HG03175 (cell line): ENCODE results near the gene E2F7.

Experiments used
- ATAC-seq: cut with Tn5 transposase; IDR thresholded peaks from one replicate; pipeline ENCODE4 v1.9.1; 2021; ENCODE audit warnings: mild to moderate bottlenecking, moderate library complexity; ENCODE audit not compliant: unreplicated experiment

The E2F7 gene

DNA sequence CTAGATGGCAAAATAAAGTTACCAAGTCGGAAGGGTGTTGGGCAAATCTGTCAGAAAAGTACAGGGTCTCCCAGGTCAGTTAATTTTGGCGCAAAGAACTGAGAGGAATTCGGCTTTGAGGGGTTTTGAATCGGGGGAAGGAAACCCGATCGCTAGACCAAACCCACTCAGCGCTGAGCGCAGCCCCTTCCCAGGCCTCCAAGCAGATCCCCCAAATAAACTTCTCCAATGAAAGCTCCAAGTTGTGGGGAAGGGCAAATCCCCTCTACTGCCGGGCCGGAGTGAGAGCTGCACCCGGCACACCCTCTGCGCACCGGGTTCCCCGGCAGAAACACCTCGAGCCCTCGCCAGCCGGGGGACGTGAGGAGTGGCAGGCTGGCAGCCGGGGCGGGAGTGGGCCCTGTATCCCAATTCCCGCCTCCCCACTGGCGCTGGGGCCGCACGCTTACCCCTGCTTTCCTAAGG, 441 bp downstream of the E2F7 start:
- peak; percentile 9 for ATAC-seq

- ATAC-seq = peak; percentile 38
These were observed 2.4 kb downstream of the E2F7 start for GRCh38 chr12:77062846-77063461.

GRCh38 chr12:77062396-77062795, 3.0 kb downstream of the E2F7 start:
- no peak for ATAC-seq

GRCh38 chr12:77060883-77061240, 4.5 kb downstream of the E2F7 start:
- peak; percentile 30 for ATAC-seq

DNA sequence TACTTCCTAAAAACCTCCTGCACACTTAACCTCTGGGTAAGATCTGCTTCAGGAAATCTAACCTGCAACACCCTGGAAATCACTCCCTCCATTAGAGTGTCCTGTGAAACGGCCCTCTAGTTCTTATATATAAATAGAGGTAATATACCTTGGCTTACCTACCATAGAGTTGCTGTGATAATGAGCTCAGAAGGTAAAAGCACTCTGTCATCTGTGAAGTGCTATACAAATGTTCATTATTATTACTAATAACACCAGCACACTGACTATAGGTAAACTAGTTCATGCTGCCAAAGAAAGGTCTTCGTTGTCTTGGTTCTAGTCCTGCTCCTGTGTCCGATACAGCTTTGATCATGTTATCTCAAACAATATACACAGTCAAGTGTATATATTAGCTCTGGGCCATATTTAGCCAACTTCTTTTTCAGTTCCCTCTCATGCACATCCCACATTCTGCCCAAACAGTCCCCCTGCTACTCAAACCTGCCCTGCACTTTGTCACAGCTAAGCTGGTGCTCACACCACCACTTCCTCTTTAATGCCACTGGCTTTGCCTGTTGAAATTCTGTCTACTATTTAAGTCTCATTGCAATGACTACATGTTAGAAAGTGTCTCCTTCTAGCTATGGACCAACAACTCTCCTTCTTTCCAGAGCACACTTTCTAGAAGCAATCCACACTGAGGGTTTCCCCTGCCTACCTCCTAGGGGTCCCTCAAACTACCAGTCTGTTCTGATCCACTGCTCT, 5.1 kb downstream of the E2F7 start:
- ATAC-seq = peak; percentile 70

DNA sequence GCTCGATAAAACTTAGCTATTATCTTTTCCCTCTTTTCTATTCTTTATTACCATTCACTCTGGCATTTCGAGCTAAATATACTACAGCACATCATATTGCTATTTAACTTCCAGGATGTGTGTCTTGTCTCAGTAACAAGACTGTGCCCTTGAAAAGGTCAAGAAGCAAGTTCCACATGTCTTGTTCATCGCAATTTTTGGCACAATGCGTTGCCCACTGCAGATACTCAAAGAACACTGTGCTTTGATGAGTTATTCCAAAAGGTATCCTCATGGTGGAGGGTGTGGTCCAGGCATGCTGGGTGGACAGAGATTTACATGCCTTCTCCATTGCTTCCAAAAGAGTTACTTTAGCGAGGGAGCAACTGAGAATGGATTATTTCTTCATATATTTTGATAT, 6.6 kb downstream of the E2F7 start:
- ATAC-seq = no peak

- ATAC-seq = no peak
These were observed 10.5 kb downstream of the E2F7 start for GRCh38 chr12:77054851-77055250.

DNA sequence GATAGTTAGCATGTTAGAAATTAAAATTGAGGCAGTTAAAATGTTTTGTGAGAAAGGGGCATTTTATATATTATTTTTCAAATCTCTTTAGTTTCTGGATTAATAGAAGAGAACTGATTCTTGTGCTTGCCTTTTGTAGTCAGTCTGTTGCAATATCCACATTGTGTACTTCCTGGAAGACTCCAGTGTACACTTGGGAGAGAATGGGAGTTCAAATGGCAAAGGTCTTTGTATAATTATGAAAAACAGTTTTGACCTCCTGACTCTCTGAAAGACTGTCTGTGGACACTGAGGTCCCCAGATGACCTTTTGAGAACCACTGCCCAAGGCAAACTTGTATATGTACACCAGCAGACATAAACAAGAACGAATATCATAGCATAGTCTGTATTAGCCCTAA, 12.1 kb downstream of the E2F7 start:
- no peak for ATAC-seq

GRCh38 chr12:77049767-77050353, 15.5 kb downstream of the E2F7 start:
- peak; percentile 98 for ATAC-seq

GRCh38 chr12:77047341-77048109, 17.8 kb downstream of the E2F7 start:
- ATAC-seq = no peak

- ATAC-seq = no peak
These were observed 18.9 kb downstream of the E2F7 start for GRCh38 chr12:77046468-77046867.

DNA sequence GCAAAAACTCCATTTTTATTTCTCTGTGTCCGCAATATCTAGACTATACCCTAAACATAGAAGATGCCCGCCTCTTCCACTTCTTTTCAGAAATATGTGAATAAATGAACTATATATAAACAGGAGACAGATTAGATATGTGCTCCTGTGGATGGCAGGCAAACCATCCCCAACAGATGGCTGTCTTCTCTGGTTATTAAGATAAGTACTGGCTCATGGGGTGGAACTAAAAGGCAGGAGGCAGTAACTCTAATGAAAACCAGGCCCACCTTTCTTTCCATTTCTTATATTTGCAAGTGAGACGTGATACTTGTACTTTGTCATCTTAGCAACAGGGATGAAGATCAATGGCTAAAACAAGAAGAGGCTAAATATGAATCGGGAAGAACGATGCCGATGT, 20.2 kb downstream of the E2F7 start:
- no peak for ATAC-seq

- ATAC-seq = no peak
These were observed 20.6 kb downstream of the E2F7 start for GRCh38 chr12:77044721-77045120.

GRCh38 chr12:77042833-77043232, 22.5 kb downstream of the E2F7 start:
- ATAC-seq = no peak

DNA sequence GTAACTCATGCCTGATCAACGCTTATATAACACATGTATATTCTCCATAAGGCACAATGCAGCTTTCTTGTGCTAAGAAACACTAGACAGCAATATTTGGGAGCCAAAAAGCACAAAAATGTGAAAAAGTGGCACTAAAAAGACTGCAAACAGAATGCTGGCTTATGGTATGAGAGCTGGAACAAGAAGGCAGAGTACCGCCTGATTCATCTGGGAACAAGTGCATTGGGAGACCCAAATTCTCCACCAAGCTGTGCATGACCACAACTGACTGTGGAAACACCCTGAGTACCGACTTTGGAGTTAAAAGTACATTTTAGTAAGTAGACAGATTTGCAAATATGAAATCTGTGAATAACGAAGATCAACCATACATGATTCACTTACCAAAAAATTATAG, 25.1 kb downstream of the E2F7 start:
- no peak for ATAC-seq

DNA sequence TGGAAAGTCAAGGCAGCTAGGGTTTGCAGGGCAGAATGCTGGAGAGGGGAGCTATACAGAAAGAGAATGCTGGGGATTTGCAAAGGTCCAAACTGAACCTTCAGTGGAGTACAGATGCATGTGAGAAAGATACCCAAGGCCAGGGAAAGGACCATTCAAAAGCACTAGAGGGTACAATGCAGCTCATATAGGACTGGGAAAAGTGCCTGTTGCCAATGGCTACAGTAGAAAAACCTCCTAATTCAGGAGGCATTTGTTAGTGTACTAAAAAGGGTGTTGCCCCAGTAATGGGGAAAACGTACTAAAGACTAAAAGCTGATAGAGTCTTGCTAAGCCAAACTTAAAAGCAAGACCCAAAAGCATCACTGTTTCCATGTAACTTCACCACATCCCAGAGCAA, 30.1 kb downstream of the E2F7 start:
- no peak for ATAC-seq

DNA sequence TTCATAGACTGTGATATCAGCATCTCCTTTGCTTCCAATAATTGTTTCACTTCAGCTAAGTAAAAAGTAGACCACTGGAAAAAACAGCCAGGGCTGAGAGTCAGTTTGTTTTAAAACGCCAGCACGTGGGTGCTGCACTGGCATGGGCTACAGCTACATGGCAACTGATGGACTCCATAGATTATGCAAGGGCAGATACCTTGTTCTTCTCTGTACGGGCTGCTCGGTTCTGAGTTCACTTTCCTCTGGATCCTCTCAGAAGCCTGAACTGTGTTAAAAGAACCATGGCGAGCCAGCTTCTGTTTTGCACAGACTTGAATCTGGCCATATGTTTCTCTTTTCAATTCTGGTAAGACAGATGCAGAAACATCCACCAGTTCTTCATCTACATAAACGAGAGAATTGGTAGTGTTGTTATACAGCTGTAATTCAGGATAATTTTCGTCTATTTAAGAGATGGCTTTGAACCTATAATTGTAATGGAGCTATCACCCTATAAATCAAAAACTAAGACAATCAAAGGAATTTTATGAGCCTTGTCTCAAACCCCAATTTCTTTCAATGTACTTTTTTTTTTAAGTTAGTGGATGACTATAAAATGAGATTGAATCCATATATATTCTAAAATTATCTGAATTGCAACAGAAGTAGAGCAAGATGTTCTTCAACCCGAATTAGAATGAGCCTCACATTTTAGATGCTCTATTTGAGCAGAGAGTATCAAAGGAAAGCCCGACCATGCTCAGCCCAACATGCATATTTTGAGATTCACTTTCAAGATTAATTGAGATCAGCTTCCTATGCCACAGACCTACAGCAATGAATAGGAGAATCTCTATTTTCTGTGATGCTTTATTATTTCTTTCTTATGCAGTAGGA, 31.5 kb downstream of the E2F7 start:
- no peak for ATAC-seq

- ATAC-seq = no peak
These were observed 33.0 kb downstream of the E2F7 start for GRCh38 chr12:77032406-77032805.

- ATAC-seq = no peak
These were observed 33.6 kb downstream of the E2F7 start for GRCh38 chr12:77031745-77032144.

DNA sequence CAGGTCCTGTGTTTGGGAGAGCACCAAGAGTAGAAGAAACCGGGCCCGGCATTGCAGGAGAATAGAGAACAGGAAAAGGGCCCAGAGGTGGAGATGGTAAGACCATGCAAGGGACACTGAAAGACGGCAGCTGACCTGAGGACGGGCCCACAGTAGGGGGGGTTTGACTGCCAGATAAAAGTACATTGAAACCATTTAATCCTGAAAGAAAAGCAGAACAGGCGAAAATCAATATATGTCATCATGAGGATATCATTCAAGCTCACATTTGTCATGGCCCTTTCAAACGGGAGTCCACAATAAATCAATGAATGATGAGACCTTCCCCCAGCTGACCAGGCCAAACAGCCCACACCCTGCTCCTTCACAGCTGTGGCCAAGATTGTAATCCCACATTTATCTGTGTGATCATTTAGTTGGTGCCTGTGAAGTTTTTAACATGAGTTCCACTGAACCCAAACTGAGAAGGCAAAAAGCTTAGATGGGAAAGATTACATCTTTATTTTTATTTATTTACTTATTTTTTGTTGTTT, 39.5 kb downstream of the E2F7 start:
- no peak for ATAC-seq
